Progenitor cell of endocrine pancreas (in vitro differentiated cells): ENCODE measurements around the gene CHRM1. TPM values are rescaled to one million over a fixed set of nuclear protein-coding genes. Genes with fewer than 3 reads are reported as not detected.
A peak's percentile ranks its signal among the peaks of the same experiment; 100 is the strongest.

Experiments
- DNase-seq: peaks from one replicate; pipeline ENCODE4 v3.0.0; 2021; ENCODE audit warnings: low spot score; ENCODE audit not compliant: unreplicated experiment
- H3K27ac Mint-ChIP-seq: 2 replicates; pipeline ENCODE4 v1.8.0; 2021; ENCODE audit warnings: mild to moderate bottlenecking, moderate library complexity, mixed read lengths
- H3K27me3 Mint-ChIP-seq: 2 replicates; pipeline ENCODE4 v1.8.0; 2021; ENCODE audit warnings: mixed read lengths
- H3K36me3 Mint-ChIP-seq: 2 replicates; pipeline ENCODE4 v1.8.0; 2022; ENCODE audit warnings: mixed read lengths; ENCODE audit not compliant: insufficient read depth
- H3K4me1 Mint-ChIP-seq: 2 replicates; pipeline ENCODE4 v1.8.0; 2021; ENCODE audit warnings: low read depth, mixed read lengths
- H3K4me3 Mint-ChIP-seq: 2 replicates; pipeline ENCODE4 v1.8.0; 2021; ENCODE audit warnings: low read depth, mild to moderate bottlenecking, moderate library complexity, mixed read lengths
- H3K9me3 Mint-ChIP-seq: 2 replicates; pipeline ENCODE4 v1.8.0; 2021; ENCODE audit warnings: low read depth, mixed read lengths
- total RNA-seq: library from RNA; stranded (reverse); gene quantifications from 2 replicates; pipeline ENCODE4 v1.2.1, GENCODE V29; 2021
- TF ChIP-seq, protein P1 (sequence below): fragments of 200-600 bp; sonication (generic); IDR thresholded peaks from one replicate; pipeline ENCODE4 v1.5.0; 2021; ENCODE audit warnings: antibody characterized with exemption, mild to moderate bottlenecking; ENCODE audit not compliant: unreplicated experiment

The CHRM1 gene
- total RNA-seq, 1 donor from 2014 or later = 0.67 TPM

DNA sequence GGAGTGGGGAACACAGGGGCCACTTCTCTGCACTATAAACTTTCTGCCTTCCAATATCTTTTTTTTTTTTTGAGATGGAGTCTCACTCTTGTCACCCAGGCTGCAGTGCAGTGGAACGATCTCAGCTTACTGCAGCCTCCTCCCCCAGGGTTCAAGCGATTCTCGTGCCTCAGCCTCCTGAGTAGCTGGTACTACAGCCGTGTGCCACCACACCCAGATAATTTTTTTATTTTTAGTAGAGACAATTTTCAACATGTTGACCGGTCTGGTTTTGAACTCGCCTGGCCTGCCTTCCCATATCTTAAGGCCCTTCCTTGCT lies 38.8 kb downstream of the CHRM1 start:
- Mint-ChIP-seq H3K27me3 (no peaks in the 10 kb centered on the region), H3K36me3 (peaks cover 39% of the 10 kb centered on the region), H3K27ac (peak overlapping the region; percentile 100), H3K9me3 (no peaks in the 10 kb centered on the region), H3K4me1 (peaks cover 47% of the 10 kb centered on the region), H3K4me3 (peak overlapping the region; percentile 97)
- DNase-seq = no peak
- TF ChIP-seq, protein P1, sequence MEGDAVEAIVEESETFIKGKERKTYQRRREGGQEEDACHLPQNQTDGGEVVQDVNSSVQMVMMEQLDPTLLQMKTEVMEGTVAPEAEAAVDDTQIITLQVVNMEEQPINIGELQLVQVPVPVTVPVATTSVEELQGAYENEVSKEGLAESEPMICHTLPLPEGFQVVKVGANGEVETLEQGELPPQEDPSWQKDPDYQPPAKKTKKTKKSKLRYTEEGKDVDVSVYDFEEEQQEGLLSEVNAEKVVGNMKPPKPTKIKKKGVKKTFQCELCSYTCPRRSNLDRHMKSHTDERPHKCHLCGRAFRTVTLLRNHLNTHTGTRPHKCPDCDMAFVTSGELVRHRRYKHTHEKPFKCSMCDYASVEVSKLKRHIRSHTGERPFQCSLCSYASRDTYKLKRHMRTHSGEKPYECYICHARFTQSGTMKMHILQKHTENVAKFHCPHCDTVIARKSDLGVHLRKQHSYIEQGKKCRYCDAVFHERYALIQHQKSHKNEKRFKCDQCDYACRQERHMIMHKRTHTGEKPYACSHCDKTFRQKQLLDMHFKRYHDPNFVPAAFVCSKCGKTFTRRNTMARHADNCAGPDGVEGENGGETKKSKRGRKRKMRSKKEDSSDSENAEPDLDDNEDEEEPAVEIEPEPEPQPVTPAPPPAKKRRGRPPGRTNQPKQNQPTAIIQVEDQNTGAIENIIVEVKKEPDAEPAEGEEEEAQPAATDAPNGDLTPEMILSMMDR = no peak

DNA sequence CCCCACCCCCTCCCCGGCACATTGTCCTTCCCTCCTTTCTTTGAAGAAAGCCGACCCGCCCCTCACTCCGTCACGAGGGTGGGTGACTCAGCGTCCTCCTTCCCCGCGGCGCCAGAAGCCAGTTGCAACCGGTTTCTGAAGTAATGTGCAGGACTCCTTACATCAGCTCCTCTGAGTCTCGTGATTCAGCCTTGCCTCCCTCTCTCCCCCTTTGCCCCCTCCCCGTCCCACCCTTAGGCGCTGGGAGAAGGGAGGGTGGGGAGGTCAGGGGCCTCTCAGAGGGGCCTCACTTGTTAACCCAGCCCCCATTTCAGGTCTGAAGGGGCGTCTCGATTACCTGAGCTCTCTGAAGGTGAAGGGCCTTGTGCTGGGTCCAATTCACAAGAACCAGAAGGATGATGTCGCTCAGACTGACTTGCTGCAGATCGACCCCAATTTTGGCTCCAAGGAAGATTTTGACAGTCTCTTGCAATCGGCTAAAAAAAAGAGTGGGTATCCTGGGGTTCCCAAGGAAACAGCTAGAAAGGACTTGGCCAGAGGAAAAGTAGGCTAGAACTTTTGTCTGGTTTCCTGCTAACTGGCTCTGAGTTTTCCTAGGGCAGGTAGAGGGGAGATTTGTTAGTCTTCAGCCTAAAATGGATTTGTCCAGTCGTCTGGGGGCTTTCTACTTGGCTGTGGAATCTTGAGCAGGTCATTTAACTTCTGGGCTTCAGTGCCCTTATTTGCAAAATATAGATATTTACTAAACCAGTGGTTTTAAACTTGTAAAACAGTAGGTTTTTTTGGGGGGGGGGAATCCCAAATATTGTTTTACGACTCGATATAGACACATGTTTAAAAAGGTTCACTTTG lies 39.4 kb downstream of the CHRM1 start:
- TF ChIP-seq, protein P1 = no peak
- Mint-ChIP-seq H3K4me1 (peaks cover 50% of the 10 kb centered on the region), H3K27ac (peak overlapping the region; percentile 100), H3K36me3 (peaks cover 35% of the 10 kb centered on the region), H3K4me3 (peak overlapping the region; percentile 97), H3K27me3 (no peaks in the 10 kb centered on the region), H3K9me3 (no peaks in the 10 kb centered on the region)
- peak; percentile 79 for DNase-seq

DNA sequence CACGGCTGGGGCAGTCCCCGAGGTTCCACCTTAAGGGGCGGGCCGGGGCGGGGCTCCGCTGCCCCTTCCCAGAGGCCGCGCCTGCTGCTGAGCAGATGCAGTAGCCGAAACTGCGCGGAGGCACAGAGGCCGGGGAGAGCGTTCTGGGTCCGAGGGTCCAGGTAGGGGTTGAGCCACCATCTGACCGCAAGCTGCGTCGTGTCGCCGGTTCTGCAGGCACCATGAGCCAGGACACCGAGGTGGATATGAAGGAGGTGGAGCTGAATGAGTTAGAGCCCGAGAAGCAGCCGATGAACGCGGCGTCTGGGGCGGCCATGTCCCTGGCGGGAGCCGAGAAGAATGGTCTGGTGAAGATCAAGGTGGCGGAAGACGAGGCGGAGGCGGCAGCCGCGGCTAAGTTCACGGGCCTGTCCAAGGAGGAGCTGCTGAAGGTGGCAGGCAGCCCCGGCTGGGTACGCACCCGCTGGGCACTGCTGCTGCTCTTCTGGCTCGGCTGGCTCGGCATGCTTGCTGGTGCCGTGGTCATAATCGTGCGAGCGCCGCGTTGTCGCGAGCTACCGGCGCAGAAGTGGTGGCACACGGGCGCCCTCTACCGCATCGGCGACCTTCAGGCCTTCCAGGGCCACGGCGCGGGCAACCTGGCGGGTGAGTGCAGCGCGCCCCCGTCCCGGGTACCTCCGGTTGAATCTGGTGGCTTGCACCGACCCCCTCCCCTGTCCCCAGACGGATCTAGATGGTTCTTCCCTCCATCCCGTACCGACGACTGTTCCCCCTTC lies 40.2 kb downstream of the CHRM1 start, which contains the start of gene SLC3A2:
Gene SLC3A2 (plus strand): TSS at position 94 of the 776 bp plus-strand sequence. CDS start 128 bp downstream, at position 222.
- peak within 1 kb of the TSS; percentile 100 for H3K27ac Mint-ChIP-seq
- peaks cover 35% of the 10 kb centered on the region for H3K36me3 Mint-ChIP-seq

DNA sequence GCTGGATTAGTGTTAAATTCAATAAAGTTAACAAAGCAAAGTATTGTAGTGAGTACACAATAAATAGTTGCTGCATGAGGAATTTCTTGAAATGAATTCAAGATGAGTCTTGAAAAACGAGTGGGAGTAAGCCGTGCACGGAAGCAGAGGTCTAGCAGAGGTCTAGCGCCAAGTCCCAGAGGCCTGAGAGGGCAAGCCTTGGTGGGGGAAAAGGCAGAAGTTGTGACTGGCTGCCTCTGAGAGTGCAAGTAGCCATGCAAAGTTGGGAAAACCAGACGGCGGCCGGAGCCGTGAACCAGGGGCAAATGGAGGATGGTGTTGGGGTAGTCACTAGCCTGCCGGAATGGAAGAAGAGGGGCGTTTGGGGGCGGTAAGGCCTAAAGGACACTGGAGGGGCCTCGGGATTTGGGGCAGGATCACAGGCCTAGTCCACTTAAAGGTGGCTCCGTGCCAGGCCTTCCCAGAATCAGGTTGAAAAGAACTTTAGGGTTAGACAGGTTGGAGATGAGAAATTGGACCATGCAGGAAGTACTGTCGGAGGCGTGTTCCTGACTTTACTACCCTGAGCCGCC lies 40.8 kb downstream of the CHRM1 start:
- H3K27me3 Mint-ChIP-seq = no peaks in the 10 kb centered on the region
- H3K4me3 Mint-ChIP-seq = peak overlapping the region; percentile 97
- peaks cover 30% of the 10 kb centered on the region for H3K36me3 Mint-ChIP-seq
- TF ChIP-seq, protein P1 = no peak
- peak overlapping the region; percentile 100 for H3K27ac Mint-ChIP-seq
- H3K4me1 Mint-ChIP-seq = peaks cover 55% of the 10 kb centered on the region
- no peak for DNase-seq
- no peaks in the 10 kb centered on the region for H3K9me3 Mint-ChIP-seq

More for the DNA sequence above, 40.2 kb downstream of the CHRM1 start, which contains the start of gene SLC3A2:
- peak; percentile 76 for DNase-seq
- H3K4me3 Mint-ChIP-seq = peak within 1 kb of the TSS; percentile 97
- no peaks in the 10 kb centered on the region for H3K27me3 Mint-ChIP-seq
- peaks cover 55% of the 10 kb centered on the region for H3K4me1 Mint-ChIP-seq
- TF ChIP-seq, protein P1 = peak; percentile 79
- no peaks in the 10 kb centered on the region for H3K9me3 Mint-ChIP-seq
